Osteocyte (in vitro differentiated cells): ENCODE results near the gene CNKSR1. TPM values are rescaled to one million over a fixed set of nuclear protein-coding genes. Genes with fewer than 3 reads are reported as not detected.

Experiments
- DNase-seq: peaks from one replicate; pipeline ENCODE4 v3.0.0; 2021; ENCODE audit warnings: mixed read lengths; ENCODE audit not compliant: unreplicated experiment; ENCODE audit errors: extremely low spot score
- H3K27ac Mint-ChIP-seq: one replicate; pipeline ENCODE4 v1.8.0; 2021; ENCODE audit warnings: mild to moderate bottlenecking, mixed read lengths; ENCODE audit not compliant: unreplicated experiment
- H3K27me3 Mint-ChIP-seq: one replicate; pipeline ENCODE4 v1.8.0; 2021; ENCODE audit warnings: mixed read lengths; ENCODE audit not compliant: unreplicated experiment
- H3K36me3 Mint-ChIP-seq: one replicate; pipeline ENCODE4 v1.8.0; 2021; ENCODE audit warnings: mixed read lengths; ENCODE audit not compliant: unreplicated experiment
- H3K4me1 Mint-ChIP-seq: one replicate; pipeline ENCODE4 v1.8.0; 2021; ENCODE audit warnings: mixed read lengths; ENCODE audit not compliant: unreplicated experiment
- H3K4me3 Mint-ChIP-seq: one replicate; pipeline ENCODE4 v1.8.0; 2021; ENCODE audit warnings: mild to moderate bottlenecking, moderate library complexity, mixed read lengths; ENCODE audit not compliant: unreplicated experiment
- H3K9me3 Mint-ChIP-seq: one replicate; pipeline ENCODE4 v1.8.0; 2021; ENCODE audit warnings: mixed read lengths; ENCODE audit not compliant: unreplicated experiment
- total RNA-seq: library from RNA; stranded (reverse); gene quantifications from 2 replicates; pipeline ENCODE4 v1.2.1, GENCODE V29; 2021
- TF ChIP-seq, protein P1 (sequence below): fragments of 200-600 bp; sonication (generic); IDR thresholded peaks from 2 replicates; pipeline ENCODE4 v1.5.0; 2021; ENCODE audit warnings: antibody characterized with exemption, mild to moderate bottlenecking, moderate library complexity

Gene CNKSR1
- total RNA-seq, 1 donor from 2014 or later, result 1.1 TPM

DNA sequence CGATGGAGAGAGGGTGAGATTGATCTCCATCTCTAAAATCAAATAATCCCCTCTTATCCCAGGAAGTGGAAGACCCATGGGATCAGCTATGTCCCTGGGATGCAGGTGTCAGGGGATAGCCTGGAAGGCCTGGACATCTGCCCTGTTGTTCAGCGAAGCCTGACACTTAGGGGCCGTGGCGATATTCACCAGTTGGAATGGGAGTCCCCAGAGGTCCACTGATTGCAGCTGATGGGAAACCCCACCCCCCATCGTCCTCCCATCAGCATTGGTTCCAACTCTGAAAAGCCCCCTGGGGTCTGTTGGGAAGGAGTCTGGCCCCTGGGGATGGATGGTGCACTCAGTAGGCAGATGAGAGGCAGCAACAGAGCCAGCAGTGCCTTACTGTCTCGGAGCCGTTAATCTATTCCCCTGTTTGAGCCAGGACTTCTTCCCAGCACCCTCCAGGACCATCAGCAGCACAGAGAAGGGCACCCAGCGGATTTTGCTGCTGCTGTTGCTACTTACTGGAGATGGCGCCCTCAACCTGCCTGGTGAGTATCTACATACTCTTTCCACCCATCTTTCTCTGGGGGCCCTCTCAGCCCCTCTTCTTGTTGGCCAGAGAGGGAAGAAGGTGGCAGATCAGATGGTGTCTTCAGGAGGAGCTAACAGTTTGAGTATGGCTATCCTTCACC is 26.5 kb downstream of the CNKSR1 start:
- Mint-ChIP-seq H3K9me3 (no peaks in the 10 kb centered on the region), H3K27me3 (peaks cover 23% of the 10 kb centered on the region), H3K4me1 (no peaks in the 10 kb centered on the region), H3K36me3 (no peaks in the 10 kb centered on the region), H3K27ac (no peak overlapping the region), H3K4me3 (no peak overlapping the region)
- TF ChIP-seq, protein P1, sequence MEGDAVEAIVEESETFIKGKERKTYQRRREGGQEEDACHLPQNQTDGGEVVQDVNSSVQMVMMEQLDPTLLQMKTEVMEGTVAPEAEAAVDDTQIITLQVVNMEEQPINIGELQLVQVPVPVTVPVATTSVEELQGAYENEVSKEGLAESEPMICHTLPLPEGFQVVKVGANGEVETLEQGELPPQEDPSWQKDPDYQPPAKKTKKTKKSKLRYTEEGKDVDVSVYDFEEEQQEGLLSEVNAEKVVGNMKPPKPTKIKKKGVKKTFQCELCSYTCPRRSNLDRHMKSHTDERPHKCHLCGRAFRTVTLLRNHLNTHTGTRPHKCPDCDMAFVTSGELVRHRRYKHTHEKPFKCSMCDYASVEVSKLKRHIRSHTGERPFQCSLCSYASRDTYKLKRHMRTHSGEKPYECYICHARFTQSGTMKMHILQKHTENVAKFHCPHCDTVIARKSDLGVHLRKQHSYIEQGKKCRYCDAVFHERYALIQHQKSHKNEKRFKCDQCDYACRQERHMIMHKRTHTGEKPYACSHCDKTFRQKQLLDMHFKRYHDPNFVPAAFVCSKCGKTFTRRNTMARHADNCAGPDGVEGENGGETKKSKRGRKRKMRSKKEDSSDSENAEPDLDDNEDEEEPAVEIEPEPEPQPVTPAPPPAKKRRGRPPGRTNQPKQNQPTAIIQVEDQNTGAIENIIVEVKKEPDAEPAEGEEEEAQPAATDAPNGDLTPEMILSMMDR, result no peak
- DNase-seq, result no peak

DNA sequence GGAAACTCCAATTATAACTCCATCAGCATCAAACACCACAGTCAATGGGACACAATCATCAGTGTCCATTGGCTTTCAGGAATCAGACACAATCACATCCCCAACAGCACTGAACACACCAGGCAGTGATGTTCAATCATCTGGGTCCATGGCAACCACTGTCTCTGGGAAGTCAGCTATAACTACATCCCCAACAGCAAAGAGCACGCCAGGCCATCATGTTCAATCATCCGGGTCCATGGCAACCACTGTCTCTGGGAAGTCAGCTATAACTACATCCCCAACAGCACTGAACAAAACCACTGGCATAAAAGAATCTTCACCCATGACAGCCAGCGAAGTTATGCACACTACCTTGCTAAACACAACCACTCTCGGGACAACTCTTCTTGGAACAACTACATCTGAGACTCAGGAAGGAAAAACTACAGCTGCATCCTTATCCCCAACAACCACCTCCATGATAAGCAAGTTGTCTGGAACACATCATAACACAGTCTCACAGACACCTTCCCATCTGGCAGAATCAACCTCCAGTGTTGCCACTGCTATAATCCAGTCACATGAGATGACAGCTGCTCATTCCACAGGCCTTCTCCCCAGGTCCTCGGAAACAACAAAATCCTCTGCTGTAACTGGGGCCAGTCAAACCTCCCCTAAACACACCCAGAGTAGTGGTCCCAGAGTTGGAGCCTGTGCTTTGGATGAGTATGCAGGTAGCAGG is 33.0 kb downstream of the CNKSR1 start:
- Mint-ChIP-seq H3K4me3 (no peak overlapping the region), H3K27ac (no peak overlapping the region), H3K9me3 (no peaks in the 10 kb centered on the region), H3K4me1 (no peaks in the 10 kb centered on the region), H3K36me3 (no peaks in the 10 kb centered on the region), H3K27me3 (peaks cover 29% of the 10 kb centered on the region)
- TF ChIP-seq, protein P1, result no peak
- DNase-seq, result no peak

DNA sequence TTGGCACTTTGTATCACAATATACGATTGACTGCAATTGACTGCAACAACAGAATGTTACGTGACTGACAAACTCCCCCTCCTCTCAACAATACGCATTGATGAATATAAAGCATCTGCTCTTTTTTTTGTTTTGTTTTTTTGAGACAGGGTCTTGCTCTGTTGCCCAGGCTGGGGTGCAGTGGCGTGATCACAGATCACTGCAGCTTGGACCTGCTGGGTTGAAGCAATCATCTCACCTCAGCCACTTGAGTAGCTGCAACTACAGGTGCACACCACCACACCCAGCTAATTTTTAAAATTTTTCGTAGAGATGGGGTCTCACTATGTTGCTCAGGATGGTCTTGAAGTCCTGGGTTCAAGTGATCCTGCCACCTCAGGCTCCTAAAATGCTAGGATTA is 35.4 kb downstream of the CNKSR1 start:
- Mint-ChIP-seq H3K27ac (no peak overlapping the region), H3K27me3 (peaks cover 38% of the 10 kb centered on the region), H3K4me3 (no peak overlapping the region), H3K4me1 (no peaks in the 10 kb centered on the region), H3K9me3 (no peaks in the 10 kb centered on the region), H3K36me3 (no peaks in the 10 kb centered on the region)
- DNase-seq, result no peak
- TF ChIP-seq, protein P1, result no peak

DNA sequence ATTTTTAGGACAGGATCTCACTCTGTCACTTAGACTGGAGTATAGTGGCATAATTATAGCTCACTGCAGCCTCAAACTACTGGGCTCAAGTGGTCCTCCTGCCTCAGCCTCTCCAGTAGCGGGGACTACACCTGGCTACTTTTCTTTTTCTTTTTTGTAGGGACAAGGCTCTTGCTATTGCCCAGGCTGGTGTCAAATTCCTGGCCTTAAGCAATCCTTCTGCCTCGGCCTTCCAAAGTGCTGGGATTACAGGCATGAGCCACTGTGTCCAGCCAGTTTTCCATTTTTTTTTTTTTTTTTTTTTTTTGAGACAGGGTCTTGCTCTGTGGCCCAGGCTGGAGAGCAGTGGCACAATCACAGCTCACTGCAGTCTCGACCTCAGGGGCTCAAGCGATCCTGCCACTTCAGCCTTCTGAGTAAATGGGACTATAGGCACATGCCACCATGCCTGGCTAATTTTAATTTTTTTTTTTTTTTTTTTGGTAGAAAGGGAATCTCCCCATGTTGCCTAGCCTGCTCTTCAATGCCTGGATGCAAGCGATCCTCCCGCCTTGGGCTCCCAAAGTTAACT is 36.1 kb downstream of the CNKSR1 start:
- Mint-ChIP-seq H3K27ac (no peak overlapping the region), H3K4me1 (no peaks in the 10 kb centered on the region), H3K36me3 (no peaks in the 10 kb centered on the region), H3K4me3 (no peak overlapping the region), H3K27me3 (peaks cover 38% of the 10 kb centered on the region), H3K9me3 (no peaks in the 10 kb centered on the region)
- DNase-seq, result no peak
- TF ChIP-seq, protein P1, result no peak

DNA sequence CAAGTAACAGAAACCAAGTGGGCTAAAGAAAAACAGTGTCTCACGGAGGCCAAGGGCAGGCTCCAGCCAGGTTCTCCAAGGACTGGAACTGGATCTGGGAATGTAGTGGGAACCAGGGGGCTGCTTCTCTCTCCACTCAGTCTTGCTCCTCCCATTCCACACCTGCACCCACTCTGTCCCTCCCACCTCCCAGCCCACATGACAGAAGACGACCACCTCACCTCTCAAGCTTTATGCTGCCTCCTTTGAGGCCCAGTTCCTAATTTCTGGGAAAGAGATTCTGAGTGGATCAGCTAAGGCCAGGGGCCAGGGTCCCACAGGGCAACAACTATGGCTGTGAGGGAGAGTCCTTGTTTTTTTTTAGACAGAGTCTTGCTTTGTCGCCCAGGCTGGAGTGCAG is 38.0 kb downstream of the CNKSR1 start:
- H3K4me1 Mint-ChIP-seq, result peaks cover 5% of the 10 kb centered on the region
- H3K9me3 Mint-ChIP-seq, result no peaks in the 10 kb centered on the region
- no peak for DNase-seq
- no peak overlapping the region for H3K27ac Mint-ChIP-seq
- H3K27me3 Mint-ChIP-seq, result peaks cover 30% of the 10 kb centered on the region
- TF ChIP-seq, protein P1, result no peak
- H3K36me3 Mint-ChIP-seq, result no peaks in the 10 kb centered on the region
- no peak overlapping the region for H3K4me3 Mint-ChIP-seq
